Ascending aorta (tissue), 2 donors: Measurements from ENCODE around the gene STX11. TPM values are rescaled to one million over a fixed set of nuclear protein-coding genes. Genes with fewer than 3 reads are reported as not detected.

Experiments
- DNase-seq, 2 donors: peaks; one replicate each; pipeline ENCODE4 v3.0.0-alpha.2; 2019; ENCODE audit warnings: low spot score in 2 of 2
- H3K27ac ChIP-seq, 2 donors: fragments of 200-600 bp; sonication (generic); one replicate each; pipeline ENCODE4 v1.5.1; 2016 to 2017; ENCODE audit warnings: mild to moderate bottlenecking in 1 of 2
- H3K27me3 ChIP-seq: fragments of 200-600 bp; sonication (generic); one replicate; pipeline ENCODE4 v1.5.1; 2017
- H3K36me3 ChIP-seq, 2 donors: fragments of 200-600 bp; sonication (generic); one replicate each; pipeline ENCODE4 v1.5.1; 2016
- H3K4me1 ChIP-seq, 2 donors: fragments of 200-600 bp; sonication (generic); one replicate each; pipeline ENCODE4 v1.5.1; 2016 to 2017; ENCODE audit warnings: mild to moderate bottlenecking in 1 of 2
- H3K4me3 ChIP-seq, 2 donors: fragments of 200-600 bp; sonication (generic); one replicate each; pipeline ENCODE4 v1.5.1; 2016 to 2017; ENCODE audit warnings: mild to moderate bottlenecking in 1 of 2
- H3K9me3 ChIP-seq, 2 donors: fragments of 200-600 bp; sonication (generic); one replicate each; pipeline ENCODE4 v1.5.1; 2016
- CTCF ChIP-seq, 3 experiments: fragments of 200-600 bp in 2 of 3; fragments of 450-650 bp in 1 of 3; sonication (generic) in 2 of 3; IDR thresholded peaks; one replicate each; pipeline ENCODE4 v1.5.1; 2016 to 2019; ENCODE audit warnings: antibody characterized with exemption in 3 of 3, mild to moderate bottlenecking in 1 of 3, moderate library complexity in 1 of 3
- intact Hi-C: fragments of 100-400 bp; cut with DNase I; formaldehyde crosslinking; loops from one replicate; pipeline ENCODE4 v1.15.1; 2023
- total RNA-seq: library from RNA; depleted of rRNA; stranded (reverse); fragments of >200 nt; gene quantifications from one replicate; pipeline ENCODE4 v1.1.0, GENCODE V29; 2016

STX11 gene
- total RNA-seq, 1 donor from 2014 or later, result 29.5 TPM

GRCh38 chr6:144202879-144203468 is 52.7 kb downstream of the STX11 start:
- TF ChIP-seq CTCF (IDR thresholded peaks at IDR 0.05), result no peak
- Histone ChIP-seq H3K4me3 (no peak overlapping the region), H3K9me3 (peaks cover 5 to 40% of the 10 kb centered on the region in 2 donors), H3K27me3 (no peaks in the 10 kb centered on the region), H3K36me3 (no peaks in the 10 kb centered on the region), H3K4me1 (no peaks in the 10 kb centered on the region), H3K27ac (no peak overlapping the region)
- intact Hi-C loops, result no loop called here
- DNase-seq, result no peak

- Histone ChIP-seq H3K27me3 (no peaks in the 10 kb centered on the region), H3K4me1 (peaks cover 0 to 7% of the 10 kb centered on the region in 2 donors), H3K27ac (no peak overlapping the region), H3K4me3 (no peak overlapping the region), H3K9me3 (no peaks in the 10 kb centered on the region), H3K36me3 (no peaks in the 10 kb centered on the region)
- no peak for TF ChIP-seq CTCF (IDR thresholded peaks at IDR 0.05)
- DNase-seq, result no peak
- intact Hi-C loops, result no loop called here
These were observed 60.8 kb downstream of the STX11 start for GRCh38 chr6:144211160-144211559.

DNA sequence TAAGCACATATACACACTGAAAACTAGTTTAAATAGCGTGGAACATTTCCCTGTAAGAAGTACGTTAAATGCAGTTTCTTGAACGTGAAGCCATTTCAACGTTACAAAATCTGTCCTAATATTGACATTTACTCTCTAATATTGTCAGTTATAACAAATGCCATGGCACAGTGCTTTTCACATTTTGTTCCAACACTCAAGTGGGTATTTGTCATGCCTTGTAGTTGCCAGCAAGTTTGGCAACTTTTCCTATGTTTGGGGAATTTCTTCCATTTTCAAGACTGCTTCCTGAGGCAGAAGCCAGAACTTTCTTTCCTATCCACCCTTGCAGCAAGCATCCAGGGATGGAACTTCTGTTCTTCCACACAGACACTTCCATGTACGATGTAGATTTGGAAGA is 63.0 kb downstream of the STX11 start:
- Histone ChIP-seq H3K4me1 (peaks cover 0 to 10% of the 10 kb centered on the region in 2 donors), H3K4me3 (no peak overlapping the region), H3K27ac (no peak overlapping the region), H3K27me3 (no peaks in the 10 kb centered on the region), H3K36me3 (no peaks in the 10 kb centered on the region), H3K9me3 (no peaks in the 10 kb centered on the region)
- no peak for DNase-seq
- no peak for TF ChIP-seq CTCF (IDR thresholded peaks at IDR 0.05)
- intact Hi-C loops, result no loop called here

DNA sequence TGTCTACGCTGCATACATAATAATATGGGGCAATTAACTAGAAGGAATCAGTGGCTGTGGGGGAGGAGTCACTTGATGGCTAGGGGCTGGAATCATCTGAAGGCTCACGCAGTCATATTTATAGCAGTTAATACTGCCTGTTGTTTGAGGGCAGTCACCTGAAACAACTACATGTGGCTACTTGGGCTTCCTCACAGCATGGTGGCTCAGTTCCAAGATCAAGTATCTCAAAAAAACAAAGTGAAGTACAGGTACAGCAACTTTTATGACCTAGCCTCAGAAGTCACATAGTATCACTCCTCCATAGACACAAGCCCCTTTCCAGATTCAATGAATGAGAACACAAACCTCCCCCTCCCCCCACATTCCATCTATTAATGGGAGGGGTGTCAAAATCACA is 63.7 kb downstream of the STX11 start:
- H3K36me3 ChIP-seq, result no peaks in the 10 kb centered on the region
- no peak overlapping the region for H3K4me3 ChIP-seq
- H3K4me1 ChIP-seq, result peaks cover 0 to 10% of the 10 kb centered on the region in 2 donors
- H3K9me3 ChIP-seq, result no peaks in the 10 kb centered on the region
- DNase-seq, result no peak
- H3K27me3 ChIP-seq, result no peaks in the 10 kb centered on the region
- H3K27ac ChIP-seq, result no peak overlapping the region
- intact Hi-C loops, result no loop called here
- TF ChIP-seq CTCF (IDR thresholded peaks at IDR 0.05), result no peak

- Histone ChIP-seq H3K27me3 (no peaks in the 10 kb centered on the region), H3K4me1 (peaks cover 0 to 10% of the 10 kb centered on the region in 2 donors), H3K4me3 (peak overlapping the region in 1 of 2 donors; percentile 76), H3K27ac (peak overlapping the region; percentile 88 to 93), H3K9me3 (no peaks in the 10 kb centered on the region), H3K36me3 (no peaks in the 10 kb centered on the region)
- intact Hi-C loops, result loop anchor here (5.0 kb wide), 3 partner anchors 63 to 1522 kb away; partner anchors contain the start of genes EPM2A and STX11
- TF ChIP-seq CTCF (IDR thresholded peaks at IDR 0.05), result no peak
- DNase-seq, result peak in 1 of 2 donors; percentile 63
These were observed 64.5 kb downstream of the STX11 start for GRCh38 chr6:144214622-144215401.
